ENCODE data around the gene POLE. TPM values are rescaled to one million over a fixed set of nuclear protein-coding genes. Genes with fewer than 3 reads are reported as not detected.

The POLE gene
- total and polyA plus RNA-seq, 9 of the 15 experiments (the other 6 are each of a cell fraction or from before 2014, with no cell fraction given), result 2.4 to 154 (median 49.6) TPM

- TF ChIP-seq REST (IDR thresholded peaks at IDR 0.05; ENCODE audit: borderline replicate concordance), result no peak
- no peak for TF ChIP-seq REST (CRISPR knock-in tag; IDR thresholded peaks at IDR 0.05; ENCODE audit: low read depth)
Measured at GRCh38 chr12:132648616-132649225, 38.4 kb downstream of the POLE start (continued).
